ENCODE results near the gene LRRK2.
"Not testable (repeated sequence)": the region's sequence is repeated elsewhere in the genome, so short reads cannot be mapped to it uniquely, and the experiment has no call there.

Gene LRRK2

DNA sequence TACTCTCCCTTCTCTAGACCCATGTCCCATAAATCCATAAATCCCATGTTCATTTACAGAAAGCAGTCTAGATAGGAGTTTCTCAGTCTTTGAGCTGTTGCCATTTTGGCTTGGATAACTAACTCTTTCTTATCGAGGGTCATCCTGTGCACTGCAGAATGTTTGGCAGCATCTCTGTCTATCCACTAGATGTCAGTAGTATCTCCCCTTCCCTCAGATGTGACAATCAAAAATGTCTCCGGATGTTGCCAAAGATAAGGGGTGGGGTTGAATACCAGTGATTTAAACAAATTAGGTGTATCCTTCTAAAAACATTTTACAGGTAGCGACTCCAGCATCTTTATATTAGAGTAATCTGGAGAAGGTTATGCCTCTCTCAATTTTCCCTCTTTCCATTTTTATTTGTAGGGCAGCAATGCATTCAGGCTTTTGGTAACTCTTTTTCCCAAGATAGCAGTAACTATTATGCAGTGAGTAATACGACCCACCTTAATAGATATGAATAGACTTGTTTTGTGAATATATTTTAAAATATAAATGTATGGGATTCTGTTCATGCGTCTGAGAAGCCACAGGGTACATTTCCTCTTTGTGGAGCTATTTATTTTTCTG, 100.7 kb downstream of the LRRK2 start:
- peak; percentile 32 for DNase-seq

GRCh38 chr12:40327535-40327934, 102.7 kb downstream of the LRRK2 start:
- DNase-seq: no peak

- no peak for DNase-seq
These were observed 105.4 kb downstream of the LRRK2 start for GRCh38 chr12:40330180-40330579.

GRCh38 chr12:40331886-40332285, 107.1 kb downstream of the LRRK2 start:
- no peak for DNase-seq

DNA sequence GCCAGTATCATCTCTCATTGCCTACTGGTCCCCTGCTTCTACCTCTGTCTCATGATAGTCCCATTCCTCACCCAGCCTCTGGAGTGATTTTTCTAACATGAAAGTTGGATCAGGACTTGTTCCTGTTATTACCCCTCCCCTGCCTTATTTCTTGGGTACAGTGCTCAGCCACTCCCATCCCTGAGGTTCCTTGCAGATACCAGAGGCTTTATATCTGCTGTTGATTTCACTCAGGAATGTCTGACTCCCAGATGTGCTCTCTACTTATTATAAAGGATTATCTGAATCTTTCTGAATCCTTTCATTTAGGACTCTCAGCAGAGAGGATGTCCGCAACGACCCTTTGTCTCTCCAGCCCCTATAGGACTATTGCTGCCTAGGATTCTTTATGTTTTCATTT, 111.2 kb downstream of the LRRK2 start:
- no peak for DNase-seq

- no peak for DNase-seq
These were observed 111.9 kb downstream of the LRRK2 start for GRCh38 chr12:40336573-40337199.

DNA sequence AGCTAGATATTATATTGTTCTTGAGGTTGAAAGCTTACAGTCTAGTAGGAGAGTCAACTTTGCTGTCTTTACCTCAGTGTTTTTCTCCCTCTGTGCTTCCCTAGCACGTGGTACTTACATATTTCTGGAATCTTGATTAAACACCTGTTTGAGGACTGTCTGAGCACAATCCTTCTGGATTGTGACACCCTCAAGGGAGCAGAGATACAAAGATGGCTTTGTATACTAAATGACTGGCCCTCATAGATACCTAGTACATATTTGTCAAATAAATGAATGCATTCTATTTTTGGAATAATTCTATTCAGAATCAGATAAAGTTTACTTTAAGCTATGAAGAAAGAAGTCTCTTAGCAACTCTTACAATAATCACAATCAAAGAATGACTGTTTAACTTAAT, 113.3 kb downstream of the LRRK2 start:
- no peak for DNase-seq

DNA sequence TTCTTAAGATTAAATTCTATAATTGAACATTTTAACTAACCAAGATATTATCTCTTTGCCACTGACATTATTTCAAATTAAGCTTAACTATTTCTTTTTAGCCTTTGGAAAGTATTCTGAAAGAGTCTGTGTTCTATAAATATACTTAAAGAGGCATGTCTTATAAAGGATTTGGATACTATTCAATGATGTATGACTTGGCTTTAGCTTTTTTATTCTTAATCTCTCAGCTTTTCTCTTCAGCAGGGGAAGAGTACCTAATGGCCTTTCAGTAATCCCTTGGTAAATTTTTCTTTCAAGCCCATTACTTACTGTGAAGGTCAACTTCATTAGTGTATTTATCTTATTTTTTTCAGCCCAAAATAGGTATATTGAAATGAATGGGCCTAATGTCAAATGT, 113.8 kb downstream of the LRRK2 start:
- no peak for DNase-seq

- DNase-seq: no peak
These were observed 117.2 kb downstream of the LRRK2 start for GRCh38 chr12:40342010-40342409.

- no peak for DNase-seq
These were observed 118.3 kb downstream of the LRRK2 start for GRCh38 chr12:40343124-40343523.

DNA sequence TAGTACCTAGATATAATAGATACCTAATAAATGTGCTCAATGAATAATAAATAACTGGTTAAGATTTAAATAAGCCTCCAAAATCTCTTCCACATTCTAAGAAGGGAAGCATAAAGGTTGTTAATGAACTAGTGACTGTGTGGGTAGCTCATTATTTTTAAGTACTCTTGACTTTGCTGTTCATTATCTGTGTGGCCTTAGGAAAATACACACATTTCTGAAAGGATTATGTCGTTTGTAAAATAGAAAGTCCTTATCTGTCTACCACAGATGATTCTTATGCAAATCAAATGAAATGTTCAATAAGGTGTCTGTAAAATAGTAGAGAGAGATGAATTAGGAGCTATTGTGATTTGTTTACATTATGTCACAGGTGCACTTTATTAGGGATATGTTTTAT, 119.5 kb downstream of the LRRK2 start:
- DNase-seq: no peak

DNA sequence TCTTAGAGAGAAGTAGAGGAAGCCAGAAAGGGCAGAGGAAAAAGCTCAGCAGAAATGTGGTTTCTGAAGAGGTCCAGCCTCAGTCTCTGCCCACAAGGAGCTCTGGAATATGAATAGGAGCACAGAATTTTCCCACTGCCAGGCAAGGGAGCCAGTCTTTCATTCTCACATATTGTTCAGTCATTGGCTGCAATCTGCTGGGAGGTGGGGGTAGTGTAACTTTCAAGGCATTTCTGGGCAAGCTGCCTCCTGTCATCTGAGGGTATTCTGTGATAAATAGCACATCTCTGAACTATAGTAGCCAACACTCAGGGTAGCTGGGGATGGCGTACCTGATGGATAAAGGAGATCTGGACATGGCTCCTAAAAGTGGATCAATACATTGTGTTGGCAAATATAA, 127.2 kb downstream of the LRRK2 start:
- DNase-seq: no peak

- no peak for DNase-seq
These were observed 150.3 kb downstream of the LRRK2 start for GRCh38 chr12:40375076-40375475.

- no peak for DNase-seq
These were observed 151.9 kb downstream of the LRRK2 start for GRCh38 chr12:40376533-40377267.

DNA sequence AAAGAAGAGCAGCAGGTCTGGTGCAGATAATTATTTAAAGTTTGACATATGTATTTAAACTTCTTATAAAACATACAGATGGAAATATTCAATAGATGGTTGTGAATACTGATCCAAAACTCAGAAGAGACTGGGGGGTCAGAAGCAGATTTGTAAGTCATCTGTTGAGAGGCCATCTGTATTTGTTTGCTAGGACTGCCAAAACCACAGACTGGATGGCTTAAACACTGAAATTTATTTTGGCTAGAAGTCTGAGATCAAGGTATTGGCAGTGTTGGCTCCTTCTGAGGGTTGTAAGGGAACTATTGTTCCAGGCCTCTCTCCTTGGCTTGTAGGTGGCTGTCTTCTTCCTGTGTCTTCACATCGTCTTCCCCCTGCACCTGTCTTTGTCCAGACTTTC, 153.9 kb downstream of the LRRK2 start:
- no peak for DNase-seq

GRCh38 chr12:40382217-40382616, 157.4 kb downstream of the LRRK2 start:
- DNase-seq: no peak

DNA sequence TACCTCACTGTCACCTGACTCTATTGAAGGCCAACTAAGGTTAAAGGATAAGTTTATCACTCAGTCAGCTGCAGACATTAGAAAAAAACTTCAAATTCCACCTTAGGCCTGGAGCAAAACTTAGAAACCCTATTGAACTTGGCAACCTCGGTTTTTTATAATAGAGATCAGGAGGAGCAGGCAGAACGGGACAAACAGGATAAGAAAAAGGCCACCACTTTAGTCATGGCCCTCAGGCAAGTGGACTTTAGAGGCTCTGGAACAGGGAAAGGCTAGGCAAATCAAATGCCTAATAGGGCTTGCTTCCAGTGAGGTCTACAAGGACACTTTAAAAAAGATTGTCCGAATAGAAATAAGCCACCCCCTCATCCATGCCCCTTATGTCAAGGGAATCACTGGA, 162.5 kb downstream of the LRRK2 start:
- DNase-seq: not testable (repeated sequence)

DNA sequence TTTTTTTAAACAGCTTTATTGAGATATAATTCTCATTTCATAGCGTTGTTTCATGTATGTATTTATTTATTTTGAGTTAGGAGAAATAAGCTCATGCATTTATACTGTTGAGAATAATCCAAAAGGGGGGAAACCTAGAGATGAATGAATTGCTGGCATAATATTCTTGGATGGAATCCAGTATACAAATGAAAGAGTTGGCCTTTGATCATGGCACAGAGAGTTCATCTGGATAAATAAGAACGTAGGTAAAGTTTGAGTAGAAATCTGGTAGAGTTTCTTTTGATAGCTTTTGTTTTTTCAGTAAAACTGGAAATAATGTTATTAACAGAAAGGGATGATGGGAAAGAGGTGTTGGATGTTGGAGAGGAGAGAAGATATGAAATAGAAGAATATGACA, 166.2 kb downstream of the LRRK2 start:
- no peak for DNase-seq

DNA sequence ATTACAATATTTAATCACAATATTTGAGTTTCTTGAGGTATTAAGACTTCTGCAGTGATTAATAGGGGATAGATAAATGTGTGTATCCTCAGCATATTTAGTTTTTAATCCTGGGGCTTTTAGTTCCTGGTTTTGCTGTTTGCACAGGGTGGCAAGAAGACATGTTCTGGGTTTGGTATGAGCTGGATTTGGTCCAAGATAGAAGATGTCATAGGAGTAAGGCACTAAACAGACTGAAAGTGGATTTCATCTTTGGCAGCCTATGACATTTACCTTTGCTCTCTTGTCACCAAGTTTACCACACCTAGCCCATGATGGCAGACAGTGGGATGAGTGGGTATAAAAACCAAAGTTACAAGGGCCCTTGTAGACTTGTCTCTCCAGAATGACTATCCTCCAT, 168.2 kb downstream of the LRRK2 start:
- DNase-seq: no peak

DNA sequence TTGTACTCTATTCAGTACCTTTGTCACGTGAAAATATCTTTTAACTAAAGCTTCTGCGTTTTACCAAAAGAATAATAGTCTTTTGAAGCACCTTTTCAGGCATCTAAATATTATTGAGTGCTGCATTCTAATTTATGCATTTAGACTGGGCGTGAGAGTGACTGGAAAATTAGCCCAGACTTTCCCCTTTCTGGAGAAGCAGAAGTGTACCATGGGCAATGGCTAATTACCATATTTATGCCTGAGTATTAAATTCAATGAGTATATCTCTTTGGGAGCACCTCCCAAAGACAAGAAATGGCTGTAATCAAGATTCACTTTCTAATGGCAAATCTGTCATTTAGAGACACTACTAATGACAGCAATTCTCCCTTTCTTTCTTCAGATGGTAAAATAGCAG, 174.9 kb downstream of the LRRK2 start:
- no peak for DNase-seq

DNA sequence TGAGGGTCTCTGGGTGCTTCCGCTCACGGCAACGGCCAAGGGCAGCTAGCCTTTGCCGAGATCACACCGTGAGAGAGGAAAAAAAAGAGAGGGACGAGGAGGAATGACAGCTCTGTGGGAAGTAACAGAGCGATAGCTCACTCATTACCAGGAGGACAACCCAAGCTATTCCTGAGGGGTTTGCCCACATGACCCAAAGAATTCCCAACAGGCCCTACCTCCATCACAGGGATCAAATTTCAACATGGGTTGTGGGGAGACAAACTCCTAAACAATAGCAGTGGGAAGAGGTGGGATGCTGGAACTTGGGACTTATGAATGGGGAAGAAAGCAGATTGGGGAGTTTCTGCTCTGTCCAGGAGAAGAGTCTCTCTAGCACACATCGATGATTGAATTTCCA, 180.6 kb downstream of the LRRK2 start:
- DNase-seq: peak; percentile 14
